ENCODE results near the gene SIGLEC7.
"Not testable (repeated sequence)": the region's sequence is repeated elsewhere in the genome, so short reads cannot be mapped to it uniquely, and the experiment has no call there.

The SIGLEC7 gene

GRCh38 chr19:51139299-51140014 is 2.6 kb upstream of the SIGLEC7 start:
- no peak for DNase-seq (ENCODE audit: low read depth)

GRCh38 chr19:51140441-51140840 is 1.7 kb upstream of the SIGLEC7 start:
- no peak for DNase-seq (ENCODE audit: low read depth)

GRCh38 chr19:51141181-51141580 is 920 bp upstream of the SIGLEC7 start:
- no peak for DNase-seq (ENCODE audit: low read depth)

GRCh38 chr19:51142809-51143475 is 841 bp downstream of the SIGLEC7 start:
- DNase-seq (ENCODE audit: low read depth): not testable (repeated sequence)

- no peak for DNase-seq (ENCODE audit: low read depth)
Measured at GRCh38 chr19:51143486-51143885, 1.4 kb downstream of the SIGLEC7 start.

GRCh38 chr19:51144482-51145045 is 2.5 kb downstream of the SIGLEC7 start:
- DNase-seq (ENCODE audit: low read depth): no peak

DNA sequence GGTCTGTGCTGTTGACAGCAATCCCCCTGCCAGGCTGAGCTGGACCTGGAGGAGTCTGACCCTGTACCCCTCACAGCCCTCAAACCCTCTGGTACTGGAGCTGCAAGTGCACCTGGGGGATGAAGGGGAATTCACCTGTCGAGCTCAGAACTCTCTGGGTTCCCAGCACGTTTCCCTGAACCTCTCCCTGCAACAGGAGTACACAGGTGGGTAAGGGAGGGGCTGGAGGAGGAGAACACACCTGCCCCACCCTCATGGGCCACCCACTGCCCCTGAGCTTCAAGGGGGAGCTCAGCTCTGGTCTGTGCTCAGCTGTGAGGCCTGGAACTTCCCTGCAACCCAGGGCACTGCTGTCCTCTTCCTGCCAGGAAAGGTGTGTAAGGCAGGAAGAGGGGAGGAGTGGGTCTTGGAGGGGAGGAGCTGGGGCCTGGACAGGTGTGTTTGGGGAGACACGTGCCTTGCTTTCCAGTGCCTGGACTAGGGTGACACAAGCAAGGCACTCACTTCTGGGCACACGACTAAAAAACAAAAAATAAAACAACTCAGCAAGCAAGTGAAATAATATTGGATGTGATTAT is 3.9 kb downstream of the SIGLEC7 start:
- DNase-seq (ENCODE audit: low read depth): no peak

- DNase-seq (ENCODE audit: low read depth): no peak
Measured at GRCh38 chr19:51146751-51147150, 4.7 kb downstream of the SIGLEC7 start.

DNA sequence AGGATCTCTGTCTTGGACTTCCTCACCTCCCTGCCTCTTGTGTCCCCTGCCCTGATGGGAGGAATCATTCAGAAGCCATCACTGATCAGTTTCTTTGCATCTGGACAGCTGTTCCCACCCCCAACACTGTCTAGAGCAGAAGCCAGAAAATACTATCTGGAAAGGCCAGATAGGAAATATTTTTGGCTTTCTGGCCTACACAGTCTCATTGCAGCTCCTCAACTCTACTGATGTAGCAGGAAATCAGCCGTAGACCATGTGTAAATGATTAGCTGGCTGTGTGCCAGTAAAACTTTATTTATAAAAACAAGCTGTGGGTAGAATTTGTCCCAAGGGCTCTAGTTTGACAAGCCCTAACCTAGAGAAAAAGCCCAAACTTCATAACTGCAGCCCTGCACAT is 5.6 kb downstream of the SIGLEC7 start:
- no peak for DNase-seq (ENCODE audit: low read depth)

DNA sequence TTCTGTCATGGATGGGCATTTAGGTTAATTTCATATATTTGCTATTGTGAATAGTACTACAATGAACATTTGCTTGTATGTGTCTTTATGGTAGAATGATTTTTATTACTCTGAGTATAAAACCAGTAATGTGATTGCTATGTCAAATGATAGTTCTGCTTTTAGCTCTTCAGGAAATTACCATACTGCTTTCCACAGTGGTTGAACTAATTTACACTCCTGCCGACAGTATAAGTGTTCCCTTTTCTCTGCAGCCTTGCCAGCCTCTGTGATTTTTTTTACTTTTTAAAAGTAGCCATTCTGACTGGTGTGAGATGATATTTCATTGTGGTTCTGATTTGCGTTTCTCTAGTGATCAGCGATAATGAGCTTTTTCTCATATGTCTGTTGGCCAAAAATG is 6.5 kb downstream of the SIGLEC7 start:
- no peak for DNase-seq (ENCODE audit: low read depth)

DNA sequence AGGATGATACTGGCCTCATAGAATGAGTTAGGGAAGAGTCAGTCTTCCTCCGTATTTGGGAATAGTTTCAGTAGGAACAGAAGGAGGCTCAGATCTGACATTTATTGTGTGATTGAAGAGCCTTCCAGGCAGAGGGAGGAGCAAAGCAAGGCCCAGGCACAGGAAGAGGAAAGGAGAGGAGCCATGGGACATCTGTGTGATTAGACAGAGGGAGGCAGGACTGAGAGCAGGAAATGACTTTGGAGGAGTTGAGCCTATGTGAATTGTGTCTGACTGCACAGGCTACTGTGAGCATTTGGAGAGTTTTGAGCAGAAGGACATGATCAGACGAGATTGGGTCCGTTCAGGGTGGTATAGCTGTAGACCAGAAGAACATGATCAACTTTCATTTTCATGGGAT is 8.5 kb downstream of the SIGLEC7 start:
- no peak for DNase-seq (ENCODE audit: low read depth)

DNA sequence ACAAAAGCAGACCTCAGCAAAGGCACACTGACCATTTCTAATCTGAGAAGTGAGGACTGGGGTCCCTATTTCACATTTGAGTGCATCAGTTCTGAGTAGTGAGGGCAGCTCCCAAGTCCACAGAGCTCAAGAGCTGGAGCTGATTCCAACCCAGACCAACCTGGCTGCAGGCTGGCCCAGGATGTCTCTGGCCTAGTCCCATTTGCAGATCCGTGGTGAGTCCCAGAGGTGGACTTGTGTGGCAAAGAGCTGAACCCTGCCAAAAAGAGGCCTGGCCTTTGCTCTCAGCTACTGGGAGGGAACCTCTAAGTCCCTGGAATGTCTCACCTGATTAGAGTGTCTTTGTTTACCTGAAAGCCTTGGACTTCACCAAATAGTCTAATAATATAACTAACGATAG is 14.6 kb downstream of the SIGLEC7 start:
- DNase-seq (ENCODE audit: low read depth): no peak

GRCh38 chr19:51157265-51157664 is 15.2 kb downstream of the SIGLEC7 start:
- DNase-seq (ENCODE audit: low read depth): no peak

- DNase-seq (ENCODE audit: low read depth): peak; percentile 67
Measured at GRCh38 chr19:51158474-51159129, 16.5 kb downstream of the SIGLEC7 start.

GRCh38 chr19:51159656-51160055 is 17.6 kb downstream of the SIGLEC7 start:
- DNase-seq (ENCODE audit: low read depth): no peak

DNA sequence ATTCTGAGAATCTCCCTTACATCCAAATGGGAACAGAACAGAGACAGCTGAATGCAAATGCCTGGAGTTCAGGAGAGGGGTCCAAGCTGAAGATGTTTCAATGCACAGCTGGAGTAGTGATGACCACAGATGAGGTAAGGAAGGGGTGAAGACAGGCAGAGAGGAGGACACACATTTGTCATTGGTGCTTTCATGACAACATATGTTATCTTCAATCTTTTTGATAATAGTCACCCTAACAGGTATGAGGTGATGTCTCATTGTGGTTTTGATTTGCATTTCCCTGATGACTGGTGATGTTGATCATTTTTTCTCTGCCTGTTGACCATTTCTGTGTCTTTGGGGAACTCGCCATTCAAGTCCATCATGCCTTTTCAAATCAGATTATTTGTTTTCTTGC is 19.2 kb downstream of the SIGLEC7 start:
- no peak for DNase-seq (ENCODE audit: low read depth)

- no peak for DNase-seq (ENCODE audit: low read depth)
Measured at GRCh38 chr19:51161867-51162496, 19.9 kb downstream of the SIGLEC7 start.

DNA sequence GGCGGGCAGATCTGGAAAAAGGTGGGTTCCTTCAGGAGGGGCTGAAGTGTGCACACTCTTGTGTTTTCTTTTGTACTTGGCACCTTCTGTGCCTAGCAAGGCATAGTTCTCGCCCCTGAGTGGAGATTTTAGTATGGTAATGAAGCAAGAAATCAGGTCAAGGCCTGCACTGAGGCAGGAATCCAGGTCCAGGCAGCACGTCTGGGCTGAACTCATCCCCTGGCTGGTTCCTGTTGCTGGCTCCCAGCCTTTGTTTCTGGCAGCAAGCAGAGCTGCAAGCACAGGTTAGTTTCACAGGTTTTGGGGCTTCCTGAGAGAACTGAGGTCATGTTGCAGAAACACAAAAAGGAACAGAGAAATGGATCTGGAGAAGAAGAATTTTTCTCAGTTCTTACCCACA is 21.2 kb downstream of the SIGLEC7 start:
- DNase-seq (ENCODE audit: low read depth): no peak

DNA sequence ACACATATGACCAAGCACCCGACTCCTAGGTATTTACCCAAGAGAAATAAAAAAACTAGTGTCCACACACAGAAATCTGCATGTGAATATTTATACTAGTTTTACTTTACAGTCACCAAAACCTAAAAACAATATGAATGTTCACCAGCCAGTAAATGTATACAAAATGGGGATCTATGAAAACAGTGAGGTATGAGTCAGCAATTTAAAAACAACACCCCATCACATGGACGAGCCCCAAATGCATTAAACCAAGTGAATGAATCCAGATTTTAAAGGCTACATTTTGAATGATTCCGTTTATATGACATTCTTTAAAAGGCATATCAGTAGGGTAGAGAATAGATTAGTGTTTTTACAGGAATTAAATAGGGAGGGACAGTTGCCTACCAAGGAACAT is 22.1 kb downstream of the SIGLEC7 start:
- DNase-seq (ENCODE audit: low read depth): no peak

DNA sequence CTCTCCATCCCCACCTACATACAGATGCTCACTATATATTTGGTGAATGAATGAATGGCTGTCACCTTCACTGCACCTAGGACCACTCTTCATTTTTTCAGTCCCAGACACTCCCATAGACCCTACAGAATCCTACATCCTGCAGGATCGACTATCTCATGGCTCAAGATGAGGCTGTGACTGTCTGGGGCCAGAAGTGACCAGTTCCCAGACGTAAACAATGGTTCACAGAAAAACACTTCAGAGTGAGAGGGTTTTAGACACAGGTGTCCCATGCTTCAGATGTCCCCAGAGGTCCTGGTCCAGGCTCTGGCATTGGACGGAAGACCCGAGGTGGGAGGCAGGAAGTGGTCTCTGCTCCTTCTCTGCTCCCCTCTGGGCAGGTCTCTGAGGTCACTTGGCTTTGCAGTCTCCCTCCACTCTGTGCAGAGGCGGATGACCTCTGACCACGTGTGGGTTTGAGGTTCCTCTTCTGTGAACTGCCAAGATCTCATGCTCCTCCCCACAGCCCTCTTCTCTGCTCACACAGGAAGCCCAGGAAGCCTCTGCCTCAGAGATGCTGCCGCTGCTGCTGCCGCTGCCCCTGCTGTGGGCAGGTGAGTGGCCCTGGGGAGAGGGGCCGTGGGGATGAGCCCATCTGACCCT is 24.9 kb downstream of the SIGLEC7 start:
- no peak for DNase-seq (ENCODE audit: low read depth)

GRCh38 chr19:51168564-51169282 is 26.6 kb downstream of the SIGLEC7 start:
- no peak for DNase-seq (ENCODE audit: low read depth)
